RPMI8226 (cell line): ENCODE data around the gene IFNA14.
"Not testable (repeated sequence)": the region's sequence is repeated elsewhere in the genome, so short reads cannot be mapped to it uniquely, and the experiment has no call there.

Source experiments
- DNase-seq: peaks from one replicate; pipeline ENCODE4 v3.0.0-alpha.2; 2015

The IFNA14 gene

DNA sequence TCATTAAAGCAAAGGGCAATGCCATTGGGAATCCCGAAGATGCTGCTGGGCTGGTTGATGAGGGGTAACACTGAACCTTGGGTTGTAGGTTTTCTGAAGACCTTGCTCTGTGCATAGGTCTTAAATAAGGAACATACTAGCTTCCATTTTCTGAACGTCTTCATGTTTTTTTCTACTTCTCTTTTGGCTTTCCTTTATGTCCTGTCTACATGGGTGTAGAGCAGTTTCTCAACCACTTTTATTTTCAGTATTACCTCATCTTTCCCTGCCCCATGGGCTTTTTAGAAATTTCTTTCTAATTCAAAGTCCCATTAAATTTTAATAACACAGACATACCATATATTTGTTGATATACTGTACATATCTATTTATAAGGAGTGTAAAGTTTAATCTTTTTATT lies at the start of gene IFNA14:
Gene IFNA14, minus strand, starts transcription at position 95 of the 400 bp plus-strand sequence. Its CDS starts 70 bp downstream, at position 25.
- DNase-seq, result no peak

DNA sequence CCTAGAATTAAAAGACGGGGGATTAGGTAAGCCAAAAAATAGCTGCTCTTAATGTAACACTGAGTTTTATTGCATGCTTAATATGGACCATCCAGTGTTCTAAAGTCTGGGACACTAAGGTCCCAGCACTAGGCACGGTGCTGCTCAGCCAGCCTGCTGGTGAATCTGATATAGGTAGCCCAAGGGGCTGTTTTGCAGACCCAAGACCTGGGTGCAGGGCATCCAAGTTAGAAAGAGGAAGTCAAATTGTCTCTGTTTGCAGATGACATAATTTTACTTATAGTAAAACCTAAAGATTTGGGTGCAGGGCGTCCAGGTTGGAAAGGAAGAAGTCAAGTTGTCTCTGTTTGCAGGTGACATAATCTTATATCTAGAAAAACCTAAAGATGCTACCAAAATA lies 47.5 kb upstream of the IFNA14 start:
- DNase-seq, result peak; percentile 14

DNA sequence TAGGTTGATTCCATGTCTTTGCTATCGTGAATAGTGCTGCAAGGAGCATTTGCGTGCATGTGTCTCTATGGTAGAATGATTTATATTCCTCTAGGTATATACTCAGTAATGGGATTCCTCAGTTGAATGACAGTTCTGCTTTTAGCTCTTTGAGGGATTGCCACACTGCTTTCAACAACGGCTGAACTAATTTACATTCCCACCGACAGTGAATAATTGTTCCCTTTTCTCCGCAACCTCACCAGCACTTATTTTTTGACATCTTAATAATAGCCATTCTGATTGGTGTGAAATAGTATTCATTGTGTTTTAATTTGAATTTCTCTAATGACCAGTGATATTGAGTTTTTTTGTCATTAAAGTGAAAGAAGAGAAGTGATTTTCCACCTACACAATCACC lies 46.9 kb upstream of the IFNA14 start:
- DNase-seq, result no peak

DNA sequence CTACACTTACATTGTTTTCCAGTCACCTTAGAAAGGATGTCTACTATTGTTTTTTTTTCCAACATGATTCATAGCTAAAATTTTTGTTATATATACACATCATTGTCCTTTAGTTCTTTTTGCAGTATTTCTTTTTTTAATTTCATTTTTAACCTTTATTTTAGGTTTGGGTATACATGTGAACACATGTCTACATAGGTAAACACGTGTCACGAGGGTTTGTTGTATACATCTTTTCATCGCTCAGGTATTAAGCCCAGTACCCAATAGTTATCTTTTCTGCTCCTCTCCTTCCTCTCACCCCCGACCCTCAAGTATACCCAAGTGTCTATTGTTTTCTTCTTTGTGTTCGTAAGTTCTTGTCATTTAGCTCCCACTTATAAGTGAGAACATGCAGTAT lies 46.3 kb upstream of the IFNA14 start:
- no peak for DNase-seq

DNA sequence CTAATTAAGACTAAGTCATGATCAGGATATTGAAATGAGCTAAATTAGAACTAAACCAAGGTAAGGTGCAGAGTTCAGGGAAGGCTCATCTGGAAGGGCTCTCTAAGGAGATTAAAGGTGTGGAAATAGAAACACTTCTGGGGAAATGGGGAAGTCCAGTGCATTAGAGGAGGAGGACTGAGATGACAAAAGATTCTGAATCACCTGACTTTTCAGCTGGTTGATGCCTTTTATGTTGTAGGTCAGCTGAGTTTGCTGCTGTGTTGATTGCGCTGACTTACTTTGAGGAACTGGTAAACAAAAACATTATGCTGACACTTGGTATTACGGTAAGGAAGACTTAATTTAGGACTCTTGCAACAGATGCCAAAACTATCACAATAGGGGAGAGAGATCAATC lies 41.5 kb upstream of the IFNA14 start:
- DNase-seq, result peak; percentile 10

DNA sequence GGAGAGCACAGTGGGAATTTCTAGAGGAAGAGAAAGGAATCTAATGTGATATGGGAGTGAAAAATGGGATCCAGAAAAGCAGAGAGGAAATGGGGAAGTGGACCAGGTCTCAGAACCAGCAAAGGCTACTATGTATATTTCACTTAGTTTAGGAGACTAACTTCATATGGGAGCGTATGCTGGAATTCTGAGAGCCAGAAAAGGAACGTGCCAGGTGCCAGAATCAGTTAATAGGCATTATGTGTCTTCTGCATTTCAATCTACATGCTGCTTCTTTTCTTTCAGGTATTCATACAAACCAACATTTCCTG lies 28.5 kb upstream of the IFNA14 start:
- no peak for DNase-seq

DNA sequence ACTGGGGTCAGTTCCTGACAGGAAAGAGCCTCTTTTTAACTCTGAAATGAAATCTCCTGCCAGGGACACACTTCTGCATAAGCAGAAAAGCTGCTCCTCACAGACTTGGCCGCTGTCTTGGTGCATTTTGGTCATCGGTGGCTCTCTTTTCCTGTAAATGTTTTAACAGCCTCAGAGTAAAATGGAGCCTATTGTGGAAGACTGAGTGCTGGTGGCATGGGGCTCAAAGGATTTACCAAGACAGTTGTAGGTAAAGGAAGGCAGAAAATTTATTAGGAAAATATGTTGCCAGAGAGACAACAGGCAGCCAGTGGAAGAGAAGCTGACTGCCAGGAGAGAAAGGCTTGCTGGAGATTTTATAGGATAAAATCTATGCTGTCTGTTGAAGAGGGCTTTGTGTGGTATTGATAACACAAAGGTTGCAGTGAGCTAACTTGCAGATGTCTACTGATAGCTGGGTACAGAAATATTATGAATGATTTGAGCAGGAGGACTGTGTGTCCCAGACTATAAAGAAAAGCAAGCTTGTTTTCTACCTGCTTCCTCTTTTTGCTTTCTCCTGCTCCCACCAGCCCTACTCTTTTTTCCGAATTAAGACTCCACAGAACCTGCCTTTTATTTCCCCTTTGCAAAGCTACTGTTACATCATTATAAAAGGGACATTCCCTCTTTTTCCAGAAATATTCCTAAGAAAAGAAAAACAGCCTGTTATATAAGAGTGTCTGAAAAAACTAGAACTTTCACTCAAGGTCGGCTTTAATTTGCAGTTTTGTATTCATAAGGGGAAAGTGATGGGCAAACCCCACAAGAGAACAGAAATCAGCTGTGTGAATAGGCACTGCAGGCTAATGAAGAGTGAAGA lies 27.9 kb upstream of the IFNA14 start:
- DNase-seq, result no peak

GRCh38 chr9:21266733-21267484 lies 27.1 kb upstream of the IFNA14 start:
- DNase-seq, result no peak

DNA sequence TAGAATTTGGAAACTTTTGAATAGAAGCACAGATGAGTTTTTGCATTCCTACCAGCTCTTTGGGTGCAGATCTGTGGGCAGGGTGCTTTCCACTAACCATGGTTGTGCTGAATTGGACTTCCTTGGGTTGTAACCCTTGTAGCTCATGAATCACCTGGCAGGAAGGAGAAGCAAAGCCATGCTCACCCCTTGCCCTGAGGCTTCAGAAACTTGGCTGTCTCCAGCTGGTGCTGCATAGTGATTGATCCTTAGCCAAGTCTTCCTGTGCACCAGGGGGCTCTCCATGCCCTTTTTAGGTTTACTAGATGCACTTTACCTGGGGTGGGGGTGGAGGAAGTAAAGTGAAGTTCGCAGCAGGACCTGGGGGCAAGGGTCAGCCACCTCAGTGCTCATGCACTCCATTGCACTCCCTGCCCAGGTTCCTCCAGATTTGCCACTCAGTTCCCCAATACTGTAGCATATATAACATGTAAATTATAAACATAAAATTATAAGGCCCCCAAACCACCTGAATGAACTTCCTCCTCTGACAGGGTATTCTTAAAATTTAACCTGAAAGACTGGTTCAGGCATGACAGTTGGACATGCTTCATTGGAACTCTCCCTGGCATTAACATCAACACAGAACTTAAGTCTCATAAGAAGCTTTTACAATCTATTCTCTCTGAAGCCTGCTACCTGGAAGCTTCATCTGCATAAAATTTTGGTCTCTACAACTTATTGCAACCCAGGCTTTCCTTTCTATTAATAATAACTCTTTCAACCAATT lies 25.8 kb upstream of the IFNA14 start:
- DNase-seq, result peak; percentile 13

- DNase-seq, result peak; percentile 17
Measured at GRCh38 chr9:21255538-21256212, 15.9 kb upstream of the IFNA14 start.

DNA sequence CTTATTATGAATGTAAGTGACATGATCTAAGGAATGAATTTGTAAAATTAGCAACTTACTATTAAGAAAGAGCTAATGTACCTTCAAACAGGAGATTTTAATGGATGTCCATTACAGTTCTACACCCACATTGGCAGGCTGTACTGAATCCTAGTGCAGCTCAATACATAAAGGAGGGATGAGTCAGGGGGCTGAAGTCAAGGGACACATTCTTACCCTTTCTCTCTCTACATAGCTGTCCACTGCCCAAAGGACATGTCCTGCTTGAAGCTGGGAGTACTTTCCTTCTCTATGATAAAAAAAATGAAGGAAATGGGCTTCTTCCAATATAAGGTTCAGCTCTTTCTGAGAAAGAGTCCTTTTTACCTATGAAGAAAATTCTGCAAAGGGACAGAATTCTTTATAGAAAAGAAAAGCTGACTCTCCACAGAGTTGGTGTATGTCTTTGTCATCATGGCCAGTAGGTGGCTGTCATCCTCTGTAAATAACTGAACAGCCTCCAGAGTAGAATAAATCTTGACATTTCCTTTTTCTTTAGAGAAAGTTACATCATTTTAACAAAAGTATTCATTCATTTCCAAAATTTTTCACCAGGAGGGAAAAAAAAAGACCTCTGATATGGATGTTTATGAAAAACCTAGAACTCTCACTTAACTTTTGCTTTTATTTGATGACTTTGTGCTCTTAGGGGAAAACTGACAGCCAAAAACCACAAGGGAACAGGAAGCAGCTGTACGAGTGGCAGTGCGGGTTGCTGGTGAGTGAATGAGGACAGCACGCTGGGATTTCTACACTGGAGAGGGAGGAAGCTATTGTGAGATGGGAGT lies 13.1 kb upstream of the IFNA14 start:
- DNase-seq, result peak; percentile 49

DNA sequence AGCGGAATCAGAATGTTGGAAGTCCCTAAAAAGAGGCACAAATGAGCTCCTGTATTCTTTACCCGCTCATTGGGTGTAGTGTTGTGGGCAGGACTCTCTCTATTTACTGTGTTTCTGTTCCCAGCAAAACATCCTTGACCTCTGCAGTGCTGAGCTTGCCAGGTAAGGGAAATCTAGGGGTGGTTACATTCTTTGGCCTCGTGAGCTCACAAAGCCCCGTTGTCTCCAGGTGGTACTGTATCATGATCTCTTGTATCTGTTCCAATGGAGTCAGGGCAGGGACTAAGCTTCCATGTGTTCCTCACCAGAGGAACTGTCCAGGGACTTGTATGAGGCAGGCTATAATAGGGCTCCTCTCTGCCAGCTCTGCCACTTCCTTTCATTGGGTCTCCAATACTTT lies 11.8 kb upstream of the IFNA14 start:
- DNase-seq, result no peak

GRCh38 chr9:21251190-21251589 lies 11.4 kb upstream of the IFNA14 start:
- no peak for DNase-seq

DNA sequence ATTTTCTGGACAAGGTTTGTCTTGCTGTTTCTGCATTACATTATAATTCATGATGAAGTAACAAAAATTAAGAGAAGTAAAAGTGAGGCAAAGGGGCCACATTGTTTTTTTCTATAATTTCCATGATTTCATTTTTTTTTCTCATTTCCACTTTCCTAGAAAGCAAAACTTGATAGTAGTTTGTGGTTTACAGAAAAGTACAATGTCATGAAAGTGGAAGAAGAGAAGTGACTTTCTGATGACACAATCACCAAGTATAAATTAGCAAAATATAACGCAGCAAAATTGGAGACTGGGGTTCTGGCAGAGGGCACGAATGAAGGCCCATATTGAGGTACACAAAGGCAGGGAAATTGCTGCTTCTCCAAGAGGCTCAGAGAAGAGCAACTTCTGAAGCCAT lies 5.0 kb upstream of the IFNA14 start:
- no peak for DNase-seq

- DNase-seq, result not testable (repeated sequence)
Measured at GRCh38 chr9:21236360-21236714, 3.5 kb downstream of the IFNA14 start.

- DNase-seq, result peak; percentile 64
Measured at GRCh38 chr9:21235468-21236359, 4.1 kb downstream of the IFNA14 start.

DNA sequence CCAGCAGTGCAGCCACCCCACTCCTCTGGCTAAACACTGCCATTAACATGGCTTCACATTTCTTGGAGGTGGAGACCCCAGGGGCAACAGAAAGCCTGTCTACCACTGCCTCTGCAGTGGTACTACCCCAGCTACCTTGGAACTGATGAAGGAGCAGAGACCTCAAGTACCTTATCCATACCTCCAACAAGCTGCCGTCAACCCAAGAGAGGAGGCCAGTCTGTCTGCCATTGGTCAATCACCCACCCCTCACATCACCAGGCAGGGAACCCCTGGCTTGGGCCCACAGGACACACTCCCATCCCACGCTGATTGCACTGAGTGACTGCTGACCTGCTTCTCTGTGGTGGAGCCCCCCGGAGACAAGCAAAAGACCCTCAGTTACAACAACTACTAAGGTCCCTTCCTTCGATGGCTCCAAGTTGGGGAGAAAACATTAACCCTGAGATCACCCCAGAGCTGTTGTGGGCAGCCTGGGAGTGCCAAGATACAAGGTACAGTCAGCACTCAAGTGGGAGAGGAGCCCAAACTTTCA lies 5.6 kb downstream of the IFNA14 start:
- DNase-seq, result no peak

GRCh38 chr9:21233258-21233657 lies 6.5 kb downstream of the IFNA14 start:
- DNase-seq, result no peak

- no peak for DNase-seq
Measured at GRCh38 chr9:21228122-21228521, 11.7 kb downstream of the IFNA14 start, which contains the start of gene IFNA17. IFNA17 (minus strand) TSS chr9:21228222; CDS start chr9:21228173, 49 bp downstream.

DNA sequence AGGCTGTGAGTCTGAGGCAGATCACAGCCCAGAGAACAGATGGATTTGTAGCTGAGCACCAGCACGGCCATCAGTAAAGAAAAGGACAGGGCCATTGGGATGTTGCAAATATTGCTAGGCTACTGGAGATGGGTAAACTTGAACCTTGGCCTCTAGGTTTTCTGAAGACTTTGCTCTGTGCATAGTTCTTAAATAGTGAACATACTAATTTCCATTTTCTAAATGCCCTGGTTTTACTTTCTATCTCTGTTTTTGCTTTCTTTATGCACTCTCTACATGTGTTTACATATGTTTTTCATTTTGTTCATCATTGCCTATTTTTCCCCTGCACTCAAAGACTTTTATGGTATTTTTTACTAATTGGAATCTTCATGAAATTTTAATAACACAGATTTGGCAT lies 22.6 kb downstream of the IFNA14 start, which contains the start of gene IFNA16:
Gene IFNA16, minus strand, starts transcription at position 101 of the 400 bp plus-strand sequence. Its CDS starts 6 bp downstream, at position 95.
- DNase-seq, result not testable (repeated sequence)
